K562 (cell line): Measurements from ENCODE around the gene BAIAP3. TPM values are rescaled to one million over a fixed set of nuclear protein-coding genes. Genes with fewer than 3 reads are reported as not detected.
A peak's percentile ranks its signal among the peaks of the same experiment; 100 is the strongest.

Experiments
- CHD2 ChIP-seq: IDR thresholded peaks from 2 replicates; pipeline ENCODE4 v1.6.1; 2011; ENCODE audit warnings: low read depth, low read length
- CUX1 ChIP-seq: fragments of 200-800 bp; sonication (Bioruptor generic); IDR thresholded peaks from 2 replicates; pipeline ENCODE4 v1.6.1; 2016; ENCODE audit warnings: missing genetic modification characterization, missing compliant biosample characterization
- SMARCA5 ChIP-seq: fragments of 450-650 bp; IDR thresholded peaks from 2 replicates; pipeline ENCODE4 v1.6.1; 2016
- SP2 ChIP-seq: IDR thresholded peaks from 2 replicates; pipeline ENCODE4 v1.6.1; 2011; ENCODE audit warnings: mild to moderate bottlenecking, low read depth, low read length, moderate library complexity; ENCODE audit not compliant: poor library complexity, severe bottlenecking; ENCODE audit errors: extremely low read depth
- ZNF584 ChIP-seq: fragments of 200-800 bp; sonication (Bioruptor generic); IDR thresholded peaks from 2 replicates; pipeline ENCODE4 v1.6.1; 2016; ENCODE audit warnings: low read depth, mild to moderate bottlenecking, missing genetic modification characterization, missing compliant biosample characterization
- polyA plus RNA-seq, 8 experiments: library from polyadenylated mRNA; depleted of rRNA in 4 of 8; stranded (reverse) in 5 of 8; unstranded in 3 of 8; fragments of >200 nt; fragmentation: Nextera tagmentation in 2 of 8; fragmentation: Illumina TruSeq in 1 of 8; extraction: Ambion mirVana in 2 of 8; extraction: Trizol in 1 of 8; gene quantifications; 2 replicates each; pipeline versions ENCODE4 v1.2.1 to v1.2.3, GENCODE V29; 2011 to 2014; ENCODE audit warnings: inconsistent platforms in 1 of 8, missing spikeins in 1 of 8
- total RNA-seq, 7 experiments: library from RNA; depleted of rRNA in 6 of 7; stranded (reverse); fragments of >200 nt in 6 of 7; fragmentation: Illumina TruSeq in 2 of 7; extraction: Trizol in 2 of 7; gene quantifications; 2 replicates each; pipeline versions ENCODE4 v1.2.1 to v1.2.3, GENCODE V29; 2011 to 2021; ENCODE audit warnings: low replicate concordance in 1 of 7

Gene BAIAP3
- total and polyA plus RNA-seq, 9 of the 15 experiments (the other 6 are each of a cell fraction or from before 2014, with no cell fraction given): 0.03 to 4.5 (median 0.57) TPM; not detected in 1

GRCh38 chr16:1330931-1331711 is 2.3 kb upstream of the BAIAP3 start (continued):
- peak; percentile 72; the same call in 1 of the 2 replicates for TF ChIP-seq SMARCA5
- no peak for TF ChIP-seq CUX1 (CRISPR knock-in tag)
- no peak for TF ChIP-seq CHD2
- no peak for TF ChIP-seq SP2
- TF ChIP-seq ZNF584 (CRISPR knock-in tag): 0 out of 2 replicates have a peak, but pooled peaks have one; percentile 27
